Spleen (tissue), 11 donors: ENCODE data around the gene SLC6A18. TPM values are rescaled to one million over a fixed set of nuclear protein-coding genes. Genes with fewer than 3 reads are reported as not detected.

ENCODE experiments used
- DNase-seq: peaks from one replicate; pipeline ENCODE4 v3.0.0-alpha.2; 2020
- H3K27ac ChIP-seq, 8 donors: fragments of 200-600 bp; sonication (generic) in 7 of 8; 1 replicate in 4 of 8; 2 replicates in 4 of 8; pipeline versions ENCODE4 v1.5.0 to v1.8.0; 2016 to 2021; ENCODE audit warnings: inconsistent platforms in 4 of 8, mild to moderate bottlenecking in 4 of 8, moderate library complexity in 1 of 8
- H3K27me3 ChIP-seq, 7 donors: fragments of 200-600 bp; sonication (generic) in 6 of 7; replicated peaks in 1 of 7; 1 replicate in 4 of 7; 2 replicates in 3 of 7; pipeline versions ENCODE4 v1.5.0 to v1.8.0; 2016 to 2021; ENCODE audit warnings: inconsistent platforms in 3 of 7, mild to moderate bottlenecking in 1 of 7
- H3K36me3 ChIP-seq, 6 donors: fragments of 200-600 bp; sonication (generic) in 5 of 6; 1 replicate in 4 of 6; 2 replicates in 2 of 6; pipeline versions ENCODE4 v1.5.0 to v1.8.0; 2016 to 2021; ENCODE audit warnings: inconsistent platforms in 2 of 6
- H3K4me1 ChIP-seq, 6 donors: fragments of 200-600 bp; sonication (generic) in 5 of 6; 1 replicate in 3 of 6; 2 replicates in 3 of 6; pipeline versions ENCODE4 v1.5.0 to v1.8.0; 2016 to 2021; ENCODE audit warnings: inconsistent platforms in 3 of 6
- H3K4me3 ChIP-seq, 8 donors: fragments of 200-600 bp; sonication (generic) in 7 of 8; 1 replicate in 4 of 8; 2 replicates in 4 of 8; pipeline versions ENCODE4 v1.5.0 to v1.8.0; 2016 to 2021; ENCODE audit warnings: inconsistent platforms in 4 of 8, mild to moderate bottlenecking in 4 of 8, moderate library complexity in 2 of 8
- H3K9me3 ChIP-seq, 8 donors: fragments of 200-600 bp; sonication (generic) in 7 of 8; 1 replicate in 4 of 8; 2 replicates in 4 of 8; pipeline versions ENCODE4 v1.5.0 to v1.8.0; 2016 to 2021; ENCODE audit warnings: inconsistent platforms in 4 of 8
- POLR2A ChIP-seq, 3 donors: fragments of 450-650 bp; IDR thresholded peaks; one replicate each; pipeline ENCODE4 v1.5.1; 2017; ENCODE audit warnings: antibody characterized with exemption in 3 of 3, mild to moderate bottlenecking in 1 of 3
- POLR2AphosphoS5 ChIP-seq, 3 donors: sonication (generic); formaldehyde crosslinking; IDR thresholded peaks; one replicate each; pipeline ENCODE4 v1.5.1; 2017; ENCODE audit warnings: antibody characterized with exemption in 3 of 3
- WGBS, 5 donors: extraction: QIAGEN DNeasy Blood & Tissue Kit in 3 of 5; methylation state at CpG; one replicate each; pipeline versions ENCODE4 v1.1.5 to v1.1.7; 2013 to 2018; 5-methylcytosine and 5-hydroxymethylcytosine counted together
- intact Hi-C: fragments of 100-400 bp; cut with DNase I; formaldehyde crosslinking; loops from one replicate; pipeline ENCODE4 v1.15.0; 2023; ENCODE audit warnings: low total_unique reads
- polyA plus RNA-seq, 3 donors: library from polyadenylated mRNA; stranded (reverse); fragments of 200-250 nt; gene quantifications; one replicate each; pipeline ENCODE4 v1.2.1, GENCODE V29; 2013
- total RNA-seq, 7 donors: library from RNA; depleted of rRNA in 3 of 7; stranded (reverse); fragments of >200 nt in 3 of 7; fragmentation: NEBNext Ultra II Directional in 4 of 7; extraction: Animal tissue kit (Norgen Biotek cat#: 25700) in 4 of 7; gene quantifications; one replicate each; pipeline versions ENCODE4 v1.1.0 to v1.2.1, GENCODE V29; 2016 to 2021
- TF ChIP-seq, protein P1 (sequence below), 11 experiments: fragments of 200-600 bp in 7 of 11; fragments of 450-650 bp in 4 of 11; sonication (generic) in 4 of 11; IDR thresholded peaks in 8 of 11; conservative IDR thresholded peaks in 3 of 11; 1 replicate in 7 of 11; 2 replicates in 4 of 11; pipeline versions ENCODE4 v1.4.0 to v1.8.0; 2016 to 2021; ENCODE audit warnings: antibody characterized with exemption in 11 of 11, inconsistent platforms in 4 of 11, mild to moderate bottlenecking in 1 of 11
- donor health status: healthy with polysubstance abuse.
- donor health status: DM: no; HTN: no; CAD: no; lungs with moderate emphysema.
- donor health status: DM: no; HTN: no; CAD: no.
- donor health status: Bipolar disorder and iron deficiency.
- donor health status: healthy.
- donor health status: DM: no; HTN: no; CAD: no.
- donor health status: DM: yes; HTN: yes; CAD: no.

The SLC6A18 gene
- total and polyA plus RNA-seq, 10 donors: not detected

- intact Hi-C loops: no loop called here
- no peak for DNase-seq
- Histone ChIP-seq H3K27ac (no peak overlapping the region), H3K4me3 (no peak overlapping the region), H3K27me3 (peaks cover 0 to 53% (median 0%) of the 10 kb centered on the region in 7 donors), H3K9me3 (no peaks in the 10 kb centered on the region), H3K4me1 (peaks cover 0 to 24% (median 3%) of the 10 kb centered on the region in 6 donors), H3K36me3 (no peaks in the 10 kb centered on the region)
- TF ChIP-seq POLR2AphosphoS5 (IDR thresholded peaks at IDR 0.05): no peak
- TF ChIP-seq, protein P1, sequence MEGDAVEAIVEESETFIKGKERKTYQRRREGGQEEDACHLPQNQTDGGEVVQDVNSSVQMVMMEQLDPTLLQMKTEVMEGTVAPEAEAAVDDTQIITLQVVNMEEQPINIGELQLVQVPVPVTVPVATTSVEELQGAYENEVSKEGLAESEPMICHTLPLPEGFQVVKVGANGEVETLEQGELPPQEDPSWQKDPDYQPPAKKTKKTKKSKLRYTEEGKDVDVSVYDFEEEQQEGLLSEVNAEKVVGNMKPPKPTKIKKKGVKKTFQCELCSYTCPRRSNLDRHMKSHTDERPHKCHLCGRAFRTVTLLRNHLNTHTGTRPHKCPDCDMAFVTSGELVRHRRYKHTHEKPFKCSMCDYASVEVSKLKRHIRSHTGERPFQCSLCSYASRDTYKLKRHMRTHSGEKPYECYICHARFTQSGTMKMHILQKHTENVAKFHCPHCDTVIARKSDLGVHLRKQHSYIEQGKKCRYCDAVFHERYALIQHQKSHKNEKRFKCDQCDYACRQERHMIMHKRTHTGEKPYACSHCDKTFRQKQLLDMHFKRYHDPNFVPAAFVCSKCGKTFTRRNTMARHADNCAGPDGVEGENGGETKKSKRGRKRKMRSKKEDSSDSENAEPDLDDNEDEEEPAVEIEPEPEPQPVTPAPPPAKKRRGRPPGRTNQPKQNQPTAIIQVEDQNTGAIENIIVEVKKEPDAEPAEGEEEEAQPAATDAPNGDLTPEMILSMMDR (IDR thresholded peaks at IDR 0.05 in 8 of 11, conservative IDR thresholded peaks at IDR 0.05 in 3 of 11): no peak
- TF ChIP-seq POLR2A (IDR thresholded peaks at IDR 0.05): no peak
- 85 to 90% (median 89%) methylated on average over 8 to 26 of the region's 30 CpGs for WGBS, 5 donors
Observed at GRCh38 chr5:1177826-1178528, 47.2 kb upstream of the SLC6A18 start.

DNA sequence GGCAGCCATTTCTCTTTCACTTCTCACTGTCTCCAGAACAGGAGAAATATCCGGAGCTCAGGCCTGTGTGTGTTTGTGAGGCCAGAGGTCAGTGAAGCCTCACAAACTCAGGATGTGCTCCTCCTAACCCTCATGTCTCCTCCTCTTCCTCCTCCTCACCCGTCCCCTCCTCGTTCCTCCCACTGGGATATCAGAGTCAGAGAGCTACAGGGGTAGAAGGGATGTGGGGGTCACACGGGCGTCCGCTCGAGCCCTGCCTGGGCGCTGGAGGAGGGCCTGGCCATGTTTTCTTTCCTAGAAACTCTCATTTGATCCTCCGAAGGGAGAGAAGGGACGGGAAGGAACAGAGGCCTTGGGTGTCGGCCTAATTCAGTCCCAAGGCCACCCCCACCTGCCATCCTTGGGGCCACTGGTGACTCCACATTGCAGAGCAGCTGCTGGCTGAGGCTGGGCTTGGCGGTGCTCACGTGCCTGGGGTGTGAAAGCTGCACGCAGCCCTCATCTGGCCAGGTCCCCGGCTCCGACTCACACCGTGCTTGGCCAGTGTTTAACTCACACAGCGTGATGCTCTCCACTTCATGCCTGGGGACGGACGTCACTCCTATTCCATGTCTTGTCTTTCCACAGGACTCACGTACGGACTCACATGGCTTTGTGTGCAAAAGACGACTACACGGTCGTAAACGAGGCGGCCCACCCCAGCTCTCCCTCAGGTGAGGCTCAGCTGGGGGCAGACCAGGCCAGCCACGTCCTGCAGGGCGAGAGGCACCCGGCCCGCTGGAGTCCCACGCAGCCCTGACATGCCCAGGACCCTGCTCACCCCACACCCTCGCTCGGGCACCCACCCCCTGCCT is 46.4 kb upstream of the SLC6A18 start:
- no peaks in the 10 kb centered on the region for H3K9me3 ChIP-seq
- no peak overlapping the region for H3K27ac ChIP-seq
- no peaks in the 10 kb centered on the region for H3K36me3 ChIP-seq
- H3K4me3 ChIP-seq: no peak overlapping the region
- DNase-seq: no peak
- TF ChIP-seq, protein P1 (IDR thresholded peaks at IDR 0.05 in 8 of 11, conservative IDR thresholded peaks at IDR 0.05 in 3 of 11): no peak
- peak in 2 of 3 donors; percentile 27 to 42 for TF ChIP-seq POLR2AphosphoS5 (IDR thresholded peaks at IDR 0.05)
- peaks cover 0 to 24% (median 3%) of the 10 kb centered on the region in 6 donors for H3K4me1 ChIP-seq
- intact Hi-C loops: no loop called here
- WGBS, 5 donors: 60 to 80% (median 76%) methylated on average over 16 to 33 of the region's 34 CpGs; no CpG with 5 or more reads in 2 of the 5 donors
- peaks cover 0 to 53% (median 0%) of the 10 kb centered on the region in 7 donors for H3K27me3 ChIP-seq

DNA sequence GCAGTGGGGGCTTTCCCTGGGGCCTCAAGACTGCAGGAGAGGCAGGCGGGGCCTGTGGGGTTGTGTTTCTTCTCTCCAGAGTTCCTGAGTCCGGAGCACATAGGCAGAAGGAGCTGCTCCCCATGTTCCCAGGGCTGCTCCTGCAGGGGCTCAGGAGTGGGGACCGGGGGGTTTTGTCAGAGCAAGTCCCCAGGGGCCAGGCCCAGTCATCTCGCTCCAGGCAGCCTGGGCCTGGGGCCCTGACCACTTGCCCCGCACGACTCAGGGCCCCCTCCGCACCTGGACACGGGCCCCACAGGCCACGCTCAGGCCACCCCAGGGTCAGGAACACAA is 45.8 kb upstream of the SLC6A18 start:
- intact Hi-C loops: no loop called here
- Histone ChIP-seq H3K27ac (no peak overlapping the region), H3K4me3 (no peak overlapping the region), H3K27me3 (peaks cover 0 to 49% (median 0%) of the 10 kb centered on the region in 7 donors), H3K9me3 (no peaks in the 10 kb centered on the region), H3K4me1 (peaks cover 0 to 24% (median 3%) of the 10 kb centered on the region in 6 donors), H3K36me3 (no peaks in the 10 kb centered on the region)
- 85 to 98% (median 85%) methylated on average over 7 to 9 of the region's 9 CpGs; no CpG with 5 or more reads in 2 of the 5 donors for WGBS, 5 donors
- DNase-seq: no peak
- TF ChIP-seq, protein P1 (IDR thresholded peaks at IDR 0.05 in 8 of 11, conservative IDR thresholded peaks at IDR 0.05 in 3 of 11): no peak
- TF ChIP-seq POLR2A (IDR thresholded peaks at IDR 0.05): no peak
- TF ChIP-seq POLR2AphosphoS5 (IDR thresholded peaks at IDR 0.05): no peak

DNA sequence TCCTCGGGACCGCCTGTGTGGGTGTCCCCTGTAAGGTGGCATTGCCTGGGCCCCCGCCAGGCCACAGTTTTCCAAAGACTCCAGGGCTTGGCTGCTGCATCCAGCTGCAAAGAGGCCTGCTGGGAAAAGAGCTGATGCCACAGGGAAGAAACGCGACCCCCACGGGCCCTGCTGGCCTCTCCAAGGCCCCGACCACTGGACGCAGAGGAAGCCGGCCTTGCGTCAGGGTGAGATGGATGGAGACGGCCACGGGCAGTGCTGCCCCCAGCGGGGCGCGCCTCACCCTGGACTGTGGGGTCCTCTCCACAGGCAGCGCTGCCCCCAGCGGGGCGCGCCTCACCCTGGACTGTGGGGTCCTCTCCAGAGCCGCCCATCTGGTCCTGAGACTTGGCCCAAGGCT is 45.1 kb upstream of the SLC6A18 start:
- DNase-seq: no peak
- peaks cover 0 to 43% (median 0%) of the 10 kb centered on the region in 7 donors for H3K27me3 ChIP-seq
- 88 to 96% (median 93%) methylated on average over 8 to 17 of the region's 20 CpGs; no CpG with 5 or more reads in 2 of the 5 donors for WGBS, 5 donors
- no peaks in the 10 kb centered on the region for H3K9me3 ChIP-seq
- H3K36me3 ChIP-seq: no peaks in the 10 kb centered on the region
- H3K27ac ChIP-seq: no peak overlapping the region
- H3K4me3 ChIP-seq: no peak overlapping the region
- TF ChIP-seq POLR2AphosphoS5 (IDR thresholded peaks at IDR 0.05) (no peak), POLR2A (IDR thresholded peaks at IDR 0.05) (no peak)
- TF ChIP-seq, protein P1 (IDR thresholded peaks at IDR 0.05 in 8 of 11, conservative IDR thresholded peaks at IDR 0.05 in 3 of 11): no peak
- intact Hi-C loops: no loop called here
- peaks cover 0 to 24% (median 3%) of the 10 kb centered on the region in 6 donors for H3K4me1 ChIP-seq
